Epidermal melanocyte (primary cell): ENCODE measurements around the gene ACTC1.

Source experiments
- DNase-seq: peaks from one replicate; pipeline ENCODE4 v3.0.0; 2011; ENCODE audit warnings: low spot score; ENCODE audit not compliant: insufficient read length

The ACTC1 gene

GRCh38 chr15:34802371-34802770 lies 7.0 kb upstream of the ACTC1 start:
- DNase-seq, result no peak

- DNase-seq, result no peak
These were observed 4.1 kb upstream of the ACTC1 start for GRCh38 chr15:34799149-34800101.

DNA sequence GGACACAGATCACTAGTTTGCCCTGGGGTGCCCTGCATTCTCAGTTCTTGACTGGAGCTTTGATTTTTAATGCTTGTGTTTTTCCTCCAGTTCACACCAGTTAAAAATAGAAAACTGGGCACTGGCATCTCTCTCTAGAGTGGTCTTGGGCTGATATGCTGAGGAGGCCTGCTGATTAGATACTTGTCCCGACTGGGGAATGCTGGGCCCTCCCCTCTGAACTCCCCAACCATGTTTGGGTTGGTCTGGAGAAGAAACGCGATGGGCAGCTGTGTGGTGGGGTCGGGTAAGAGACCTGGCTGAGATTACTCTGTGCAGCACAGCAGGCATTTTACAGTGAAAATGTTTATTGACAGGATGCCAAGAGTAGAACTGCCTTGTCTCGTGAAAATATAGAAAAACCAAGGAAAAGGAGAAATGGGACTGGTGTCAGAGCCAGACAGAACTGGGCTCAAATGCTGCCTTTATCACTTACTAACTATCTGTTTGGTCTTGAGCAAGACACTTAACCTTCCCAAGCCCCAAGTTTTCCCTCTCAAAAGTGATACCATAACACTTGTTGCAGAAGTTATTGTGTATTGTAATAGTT lies 1.6 kb upstream of the ACTC1 start:
- no peak for DNase-seq

DNA sequence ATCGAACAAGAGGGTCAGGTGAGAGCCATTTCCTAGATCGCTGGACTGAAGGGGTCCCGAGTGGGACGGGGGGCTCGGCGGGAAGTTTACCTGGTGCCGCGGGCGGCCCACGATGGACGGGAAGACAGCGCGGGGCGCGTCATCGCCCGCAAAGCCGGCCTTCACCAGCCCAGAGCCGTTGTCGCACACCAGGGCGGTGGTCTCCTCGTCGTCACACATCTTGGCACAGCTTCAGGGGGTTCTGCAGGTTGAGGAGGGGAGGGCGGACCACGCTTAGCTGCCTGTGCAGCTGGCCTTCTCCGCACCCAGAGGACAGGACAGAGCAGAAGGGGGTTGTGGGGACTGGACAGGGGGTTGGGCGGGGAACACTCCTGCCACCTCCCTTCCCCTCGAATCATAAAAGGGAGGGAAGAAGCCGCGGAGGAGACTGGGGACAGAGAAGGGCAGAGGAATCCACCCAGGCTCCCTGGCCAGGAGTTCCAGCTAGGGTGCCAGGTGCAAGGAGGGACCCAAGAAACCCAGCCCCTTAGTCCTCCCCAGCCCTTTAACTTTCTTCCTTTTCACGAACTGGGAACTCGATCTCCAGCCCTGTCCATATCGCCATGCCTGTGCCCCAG lies 651 bp downstream of the ACTC1 start:
- no peak for DNase-seq

GRCh38 chr15:34793901-34794300 lies 1.4 kb downstream of the ACTC1 start:
- DNase-seq, result no peak

DNA sequence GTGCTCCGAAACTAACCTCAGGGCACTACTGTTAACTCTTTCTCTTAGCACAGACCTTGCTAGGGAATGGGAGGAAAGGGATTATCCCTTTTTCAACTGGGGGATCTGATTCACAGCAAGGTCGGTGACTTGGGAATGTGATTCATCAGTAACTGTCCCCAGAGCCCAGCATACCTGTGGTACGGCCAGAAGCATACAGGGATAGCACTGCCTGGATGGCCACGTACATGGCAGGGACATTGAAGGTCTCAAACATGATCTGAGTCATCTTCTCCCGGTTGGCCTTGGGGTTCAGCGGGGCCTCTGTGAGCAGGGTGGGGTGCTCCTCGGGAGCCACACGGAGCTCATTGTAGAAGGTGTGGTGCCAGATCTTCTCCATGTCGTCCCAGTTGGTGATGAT lies 2.3 kb downstream of the ACTC1 start:
- DNase-seq, result no peak

GRCh38 chr15:34791701-34792100 lies 3.6 kb downstream of the ACTC1 start:
- DNase-seq, result no peak

DNA sequence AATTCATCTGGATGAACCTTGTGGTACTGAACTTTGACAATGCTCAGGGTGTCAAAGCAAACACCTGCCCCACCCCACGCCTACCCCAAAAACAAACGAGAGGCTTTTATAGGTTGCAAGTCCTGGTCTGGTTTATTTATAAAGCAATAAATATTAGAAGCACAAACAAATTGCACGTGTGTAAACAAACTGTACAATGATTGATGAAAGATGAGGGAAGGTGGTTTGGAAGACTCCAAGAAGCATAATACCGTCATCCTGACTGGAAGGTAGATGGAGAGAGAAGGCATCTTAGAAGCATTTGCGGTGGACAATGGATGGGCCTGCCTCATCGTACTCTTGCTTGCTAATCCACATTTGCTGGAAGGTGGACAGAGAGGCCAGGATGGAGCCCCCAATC lies 5.2 kb downstream of the ACTC1 start:
- DNase-seq, result no peak

DNA sequence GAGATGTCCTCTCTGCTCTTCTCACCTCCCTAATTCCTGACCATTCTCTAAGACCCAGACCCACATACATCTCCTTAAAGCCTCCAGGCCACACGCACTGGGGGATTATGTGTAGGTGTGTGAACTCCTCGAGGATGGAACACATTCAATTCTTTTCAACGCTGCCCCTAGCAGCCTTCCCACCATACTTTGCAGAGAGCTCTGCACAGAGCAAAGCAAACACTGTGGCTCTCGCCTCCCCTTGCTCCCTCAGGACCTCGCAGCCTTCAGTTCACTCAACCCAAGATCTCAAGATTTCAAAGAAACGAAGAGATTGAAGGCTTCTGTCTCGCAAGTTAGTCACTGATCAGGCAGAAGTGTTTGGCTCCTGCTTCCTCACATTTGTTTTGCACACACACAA lies 6.0 kb downstream of the ACTC1 start:
- DNase-seq, result no peak

GRCh38 chr15:34786206-34786605 lies 9.1 kb downstream of the ACTC1 start:
- DNase-seq, result no peak

GRCh38 chr15:34783991-34784390 lies 11.4 kb downstream of the ACTC1 start:
- no peak for DNase-seq

DNA sequence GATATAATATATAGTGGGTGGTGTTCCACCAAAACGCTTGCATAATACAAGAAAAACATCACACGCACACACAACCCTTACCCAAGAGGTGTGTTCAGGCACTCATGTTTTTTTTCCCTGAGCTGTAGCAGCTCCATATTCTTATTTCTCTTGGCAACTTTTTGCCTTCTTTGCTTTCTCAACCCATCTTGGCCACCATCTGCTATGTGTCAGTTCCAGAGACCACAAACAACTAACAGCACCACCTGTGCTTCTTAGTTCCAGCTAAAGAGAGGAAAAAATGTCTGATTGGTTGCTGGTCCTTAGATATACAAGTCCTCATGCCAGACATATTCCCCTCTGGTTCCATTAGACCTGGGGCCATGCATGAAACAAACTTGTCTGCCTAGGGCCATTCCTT lies 11.9 kb downstream of the ACTC1 start:
- no peak for DNase-seq

DNA sequence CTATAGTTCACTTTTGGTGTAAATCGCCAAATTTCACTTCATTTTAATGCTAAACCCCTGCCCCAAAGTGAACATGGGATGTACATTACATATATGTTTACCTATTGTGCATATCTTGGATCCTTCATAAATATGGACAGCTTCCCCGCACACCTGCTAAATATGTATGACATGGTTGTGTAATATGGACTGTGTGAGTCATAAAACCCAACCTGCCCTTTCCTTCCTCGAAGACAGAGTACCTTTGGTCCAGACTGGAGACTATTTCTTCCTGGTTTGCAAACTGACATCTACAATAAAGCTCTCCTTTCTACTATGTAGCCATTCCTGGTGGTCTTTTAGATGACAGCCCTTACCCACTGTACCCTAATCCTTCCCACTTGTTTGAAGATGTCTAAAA lies 12.4 kb downstream of the ACTC1 start:
- DNase-seq, result no peak

DNA sequence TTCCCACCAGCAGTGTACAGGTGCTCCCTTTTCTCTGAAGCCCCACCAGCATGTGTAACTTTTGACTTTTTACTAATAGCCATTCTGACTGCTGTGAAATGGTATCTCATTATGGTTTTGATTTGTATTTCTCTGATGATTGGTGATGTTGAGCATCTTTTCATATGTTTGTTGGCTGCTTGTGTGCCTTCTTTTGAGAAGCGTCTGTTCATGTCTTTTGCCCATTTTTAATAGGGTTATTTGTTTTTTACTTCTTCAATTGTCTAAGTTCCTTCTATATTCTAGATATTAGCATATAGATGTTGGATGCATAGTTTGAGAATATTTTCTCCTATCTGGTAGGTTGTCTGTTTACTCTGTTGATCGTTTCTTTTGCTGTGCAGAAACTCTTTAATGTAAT lies 14.6 kb downstream of the ACTC1 start:
- DNase-seq, result no peak

- no peak for DNase-seq
These were observed 18.7 kb downstream of the ACTC1 start for GRCh38 chr15:34776606-34777105.

DNA sequence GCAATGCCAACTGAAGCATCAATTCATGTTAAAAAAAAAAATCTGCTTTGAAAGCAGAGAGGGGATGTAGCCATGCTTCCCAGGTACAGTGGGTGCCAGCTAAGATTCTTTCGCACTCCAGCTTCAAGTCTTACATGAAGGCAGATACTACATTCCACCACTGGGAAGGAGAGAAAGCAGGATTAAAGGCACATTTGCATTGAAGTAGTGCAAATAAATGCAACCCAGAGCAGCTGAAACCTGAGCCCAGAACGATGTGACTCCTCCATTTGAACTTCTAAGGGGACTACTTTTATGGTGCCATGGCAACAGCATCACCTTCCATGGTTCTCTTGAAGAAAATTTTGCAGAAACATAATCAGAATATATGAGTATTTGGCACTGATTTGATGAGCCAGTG lies 21.4 kb downstream of the ACTC1 start:
- no peak for DNase-seq

DNA sequence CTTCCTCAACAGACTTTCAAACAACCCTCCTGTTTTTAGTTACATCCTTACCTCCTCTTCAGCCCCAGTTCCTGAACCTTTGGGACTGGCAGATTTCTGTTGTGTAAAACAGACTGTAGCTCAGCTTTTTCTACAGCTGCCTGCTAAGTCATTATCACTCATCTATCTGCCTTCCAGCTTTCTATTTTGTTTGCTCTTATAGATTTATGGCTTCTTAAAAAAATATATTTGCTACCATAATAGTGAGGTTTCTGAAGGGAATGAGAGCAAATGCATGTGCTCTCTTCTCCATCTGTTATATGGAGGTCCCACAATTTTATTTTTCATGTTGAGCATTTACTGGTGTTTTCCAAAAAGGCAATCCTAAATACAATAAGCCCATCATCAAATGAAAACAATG lies 22.3 kb downstream of the ACTC1 start:
- DNase-seq, result no peak

GRCh38 chr15:34772312-34772711 lies 23.0 kb downstream of the ACTC1 start:
- no peak for DNase-seq

DNA sequence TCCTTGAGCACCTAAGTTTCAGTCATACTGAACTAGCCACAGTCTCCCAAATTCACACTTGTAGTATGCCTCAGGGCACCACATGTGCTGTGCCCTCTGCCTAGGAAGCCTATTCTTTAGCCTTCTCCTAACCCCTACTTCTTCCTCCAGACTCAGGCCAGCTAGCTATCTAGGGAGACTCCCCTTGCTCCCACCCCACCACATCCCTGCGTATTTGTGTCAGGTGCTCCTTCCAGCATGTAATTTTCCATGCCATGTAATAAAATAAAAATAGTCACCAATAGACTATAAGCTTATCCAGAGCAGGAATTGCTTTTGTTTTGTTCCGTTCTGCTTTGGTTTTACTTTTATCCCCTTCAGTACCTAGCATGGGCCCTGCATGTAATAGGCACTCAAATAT lies 25.6 kb downstream of the ACTC1 start:
- no peak for DNase-seq

GRCh38 chr15:34768530-34768929 lies 26.8 kb downstream of the ACTC1 start:
- DNase-seq, result no peak

DNA sequence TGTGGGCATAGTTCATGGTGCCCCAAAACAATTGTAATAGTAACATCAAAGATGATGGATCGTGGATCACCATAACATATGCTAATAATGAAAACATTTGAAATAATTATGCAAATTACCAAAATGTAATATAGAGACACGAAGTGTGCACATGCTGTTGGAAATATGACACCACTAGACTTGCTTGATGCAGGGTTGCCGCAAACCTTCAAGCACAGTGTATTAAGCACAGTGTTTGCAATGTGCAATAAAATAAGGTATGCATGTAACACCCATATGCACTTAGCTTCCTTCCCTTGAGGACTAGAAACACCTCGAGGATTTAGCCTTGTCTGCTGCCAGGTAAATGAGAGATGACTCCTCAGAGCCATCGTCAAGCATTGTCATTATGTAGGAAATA lies 29.6 kb downstream of the ACTC1 start:
- no peak for DNase-seq

- no peak for DNase-seq
These were observed 34.4 kb downstream of the ACTC1 start for GRCh38 chr15:34760909-34761308.
